Keratinocyte (primary cell): ENCODE results near the gene MGAT1. TPM values are rescaled to one million over a fixed set of nuclear protein-coding genes. Genes with fewer than 3 reads are reported as not detected.

Source experiments
- DNase-seq: peaks from one replicate; pipeline ENCODE4 v3.0.0-alpha.2; 2011; ENCODE audit warnings: low read depth, missing footprints, low spot score
- FAIRE-seq: peaks from 2 replicates; lab custom pipeline; 2011; peaks lifted over from hg19 to GRCh38; lab: Jason Lieb, UNC
- H2AFZ ChIP-seq: 2 replicates; pipeline ENCODE4 v1.6.0; 2012; ENCODE audit warnings: low read length, control low read depth, inconsistent platforms; ENCODE audit not compliant: control insufficient read depth
- H3K27ac ChIP-seq: 2 replicates; pipeline ENCODE4 v1.5.1; 2011; ENCODE audit warnings: low read length; ENCODE audit not compliant: control insufficient read depth, insufficient read depth
- H3K27me3 ChIP-seq: 3 replicates; pipeline ENCODE4 v1.6.0; 2011; ENCODE audit warnings: low read length; ENCODE audit not compliant: control insufficient read depth, insufficient read depth; ENCODE audit errors: extremely low read depth
- H3K36me3 ChIP-seq, 2 experiments: 2 replicates in 1 of 2; 3 replicates in 1 of 2; pipeline ENCODE4 v1.5.1; 2011; ENCODE audit warnings: low read length in 2 of 2, mild to moderate bottlenecking in 1 of 2; ENCODE audit not compliant: control insufficient read depth in 2 of 2, insufficient read depth in 2 of 2; ENCODE audit errors: extremely low read depth in 1 of 2
- H3K4me1 ChIP-seq: 3 replicates; pipeline ENCODE4 v1.5.1; 2011; ENCODE audit warnings: low read length; ENCODE audit not compliant: control insufficient read depth, insufficient read depth; ENCODE audit errors: extremely low read depth
- H3K4me2 ChIP-seq: 3 replicates; pipeline ENCODE4 v1.6.0; 2011; ENCODE audit warnings: low read depth, low read length; ENCODE audit not compliant: control insufficient read depth, insufficient read depth; ENCODE audit errors: extremely low read depth
- H3K4me3 ChIP-seq, 3 experiments: fragments of 200-600 bp in 1 of 3; sonication (generic) in 1 of 3; 2 replicates in 2 of 3; 3 replicates in 1 of 3; pipeline ENCODE4 v1.5.1; 2011 to 2016; ENCODE audit warnings: low read length in 3 of 3, mild to moderate bottlenecking in 3 of 3, control low read depth in 2 of 3, inconsistent platforms in 1 of 3, low read depth in 1 of 3, mixed read lengths in 1 of 3, mixed run types in 1 of 3, moderate library complexity in 1 of 3; ENCODE audit not compliant: control insufficient read depth in 2 of 3, insufficient read depth in 2 of 3; ENCODE audit errors: extremely low read depth in 1 of 3
- H3K79me2 ChIP-seq: 2 replicates; pipeline ENCODE4 v1.6.0; 2012; ENCODE audit warnings: low read length; ENCODE audit not compliant: control insufficient read depth, insufficient read depth
- H3K9ac ChIP-seq: 3 replicates; pipeline ENCODE4 v1.6.0; 2011; ENCODE audit warnings: low read length; ENCODE audit not compliant: control insufficient read depth, insufficient read depth; ENCODE audit errors: extremely low read depth
- H3K9me1 ChIP-seq: 3 replicates; pipeline ENCODE4 v1.6.0; 2011; ENCODE audit warnings: low read length; ENCODE audit not compliant: control insufficient read depth, insufficient read depth; ENCODE audit errors: extremely low read depth
- H3K9me3 ChIP-seq: 2 replicates; pipeline ENCODE4 v1.5.1; 2012; ENCODE audit warnings: low read depth, low read length; ENCODE audit not compliant: control insufficient read depth
- H4K20me1 ChIP-seq: 3 replicates; pipeline ENCODE4 v1.6.0; 2011; ENCODE audit warnings: low read length; ENCODE audit not compliant: control insufficient read depth, insufficient read depth; ENCODE audit errors: extremely low read depth
- EZH2 ChIP-seq: IDR thresholded peaks from one replicate; pipeline ENCODE4 v1.6.1; 2012; ENCODE audit warnings: inconsistent platforms, mild to moderate bottlenecking, low read length, moderate library complexity
- dilution Hi-C: fragments of 300-500 bp; cut with MboI; formaldehyde crosslinking; loops from one replicate; pipeline ENCODE4 v1.7.0; 2020; ENCODE audit warnings: low sequenced_read_pairs; ENCODE audit not compliant: extremely low pct_ligation_motif_present
- polyA plus RNA-seq, 5 experiments: library from polyadenylated mRNA; depleted of rRNA in 3 of 5; stranded (reverse) in 3 of 5; stranded (forward) in 1 of 5; unstranded in 1 of 5; fragments of >200 nt; gene quantifications; 1 replicate in 1 of 5; 2 replicates in 3 of 5; 3 replicates in 1 of 5; pipeline versions ENCODE4 v1.2.1 to v1.2.3, GENCODE V29; 2011 to 2012; ENCODE audit warnings: missing spikeins in 2 of 5, low read depth in 1 of 5, low replicate concordance in 1 of 5
- TF ChIP-seq, protein P1 (sequence below), 3 experiments: IDR thresholded peaks in 1 of 3; conservative IDR thresholded peaks in 1 of 3; optimal IDR thresholded peaks in 1 of 3; 2 replicates in 2 of 3; 3 replicates in 1 of 3; pipeline versions ENCODE3 to v1.5.1; 2011; ENCODE audit warnings: low read length in 3 of 3, mild to moderate bottlenecking in 3 of 3, moderate library complexity in 2 of 3, control low read depth in 1 of 3, inconsistent platforms in 1 of 3; ENCODE audit not compliant: insufficient read depth in 2 of 3; ENCODE audit errors: extremely low read depth in 1 of 3

Gene MGAT1
- polyA plus RNA-seq, 1 donor (not counting 4 experiments of a cell fraction or from before 2014, with no cell fraction given), result 80.3 TPM

DNA sequence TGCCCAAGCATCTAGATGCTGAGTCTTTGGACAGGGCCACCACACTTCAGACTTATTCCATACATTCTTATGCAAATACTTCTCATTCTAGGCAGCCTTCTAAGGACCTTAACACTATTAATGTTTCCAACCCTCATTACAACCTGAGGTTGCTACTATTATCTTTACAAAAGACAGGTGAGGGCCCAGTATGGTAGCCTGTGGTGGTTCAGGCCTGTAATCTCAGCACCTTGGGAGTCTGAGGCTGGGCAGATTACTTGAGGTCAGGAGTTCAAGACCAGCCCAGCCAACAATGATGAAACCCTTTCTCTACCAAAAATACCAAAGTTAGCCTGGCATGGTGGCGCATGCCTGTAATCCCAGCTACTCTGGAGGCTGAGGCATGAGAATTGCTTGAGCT is 42.3 kb upstream of the MGAT1 start:
- no peak overlapping the region for H3K27ac ChIP-seq
- no peaks in the 10 kb centered on the region for H3K79me2 ChIP-seq
- no peak overlapping the region for H2AFZ ChIP-seq
- no peaks in the 10 kb centered on the region for H3K27me3 ChIP-seq
- DNase-seq, result no peak
- no peak overlapping the region for H3K9ac ChIP-seq
- TF ChIP-seq, protein P1, sequence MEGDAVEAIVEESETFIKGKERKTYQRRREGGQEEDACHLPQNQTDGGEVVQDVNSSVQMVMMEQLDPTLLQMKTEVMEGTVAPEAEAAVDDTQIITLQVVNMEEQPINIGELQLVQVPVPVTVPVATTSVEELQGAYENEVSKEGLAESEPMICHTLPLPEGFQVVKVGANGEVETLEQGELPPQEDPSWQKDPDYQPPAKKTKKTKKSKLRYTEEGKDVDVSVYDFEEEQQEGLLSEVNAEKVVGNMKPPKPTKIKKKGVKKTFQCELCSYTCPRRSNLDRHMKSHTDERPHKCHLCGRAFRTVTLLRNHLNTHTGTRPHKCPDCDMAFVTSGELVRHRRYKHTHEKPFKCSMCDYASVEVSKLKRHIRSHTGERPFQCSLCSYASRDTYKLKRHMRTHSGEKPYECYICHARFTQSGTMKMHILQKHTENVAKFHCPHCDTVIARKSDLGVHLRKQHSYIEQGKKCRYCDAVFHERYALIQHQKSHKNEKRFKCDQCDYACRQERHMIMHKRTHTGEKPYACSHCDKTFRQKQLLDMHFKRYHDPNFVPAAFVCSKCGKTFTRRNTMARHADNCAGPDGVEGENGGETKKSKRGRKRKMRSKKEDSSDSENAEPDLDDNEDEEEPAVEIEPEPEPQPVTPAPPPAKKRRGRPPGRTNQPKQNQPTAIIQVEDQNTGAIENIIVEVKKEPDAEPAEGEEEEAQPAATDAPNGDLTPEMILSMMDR (optimal IDR thresholded peaks at IDR 0.05 in 1 of 3, IDR thresholded peaks at IDR 0.05 in 1 of 3, conservative IDR thresholded peaks at IDR 0.05 in 1 of 3; ENCODE audit: extremely low read depth in 1 of 3, insufficient read depth in 2 of 3, low read length in 3 of 3), result no peak
- TF ChIP-seq EZH2, result no peak
- H3K36me3 ChIP-seq, result peaks cover 4 to 7% of the 10 kb centered on the region in 2 experiments
- no peaks in the 10 kb centered on the region for H3K9me3 ChIP-seq
- no peak overlapping the region for H3K4me2 ChIP-seq
- FAIRE-seq, result no peak
- no peaks in the 10 kb centered on the region for H3K4me1 ChIP-seq
- H4K20me1 ChIP-seq, result no peaks in the 10 kb centered on the region
- H3K4me3 ChIP-seq, result no peak overlapping the region
- no peaks in the 10 kb centered on the region for H3K9me1 ChIP-seq
- dilution Hi-C loops, result no loop called here

DNA sequence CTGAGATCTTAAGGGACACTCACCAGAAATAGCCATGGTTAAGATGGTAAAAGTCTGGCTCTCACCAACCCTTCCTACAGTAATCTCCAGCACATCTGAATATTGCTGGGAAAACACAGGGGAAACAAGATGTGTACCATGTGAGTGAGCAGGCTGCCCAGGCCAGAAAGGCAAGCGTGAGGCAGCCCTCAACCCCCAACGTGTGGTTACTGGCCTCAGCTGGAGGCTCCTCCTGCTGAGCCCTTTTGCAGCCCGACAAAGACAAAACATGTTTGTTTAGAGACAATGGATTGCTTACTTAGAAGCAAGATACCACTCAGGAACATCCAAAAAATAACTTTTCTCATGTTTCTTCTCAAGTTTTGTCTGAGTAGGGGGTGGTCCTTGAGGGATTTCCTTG is 41.8 kb upstream of the MGAT1 start:
- Histone ChIP-seq H3K4me1 (no peaks in the 10 kb centered on the region), H3K27me3 (no peaks in the 10 kb centered on the region), H2AFZ (no peak overlapping the region), H3K27ac (no peak overlapping the region), H3K4me2 (no peak overlapping the region), H3K9me3 (no peaks in the 10 kb centered on the region), H3K79me2 (no peaks in the 10 kb centered on the region), H3K9me1 (no peaks in the 10 kb centered on the region), H3K4me3 (no peak overlapping the region), H3K9ac (no peak overlapping the region), H4K20me1 (no peaks in the 10 kb centered on the region), H3K36me3 (peaks cover 2 to 4% of the 10 kb centered on the region in 2 experiments)
- dilution Hi-C loops, result no loop called here
- DNase-seq, result no peak
- TF ChIP-seq, protein P1 (optimal IDR thresholded peaks at IDR 0.05 in 1 of 3, IDR thresholded peaks at IDR 0.05 in 1 of 3, conservative IDR thresholded peaks at IDR 0.05 in 1 of 3; ENCODE audit: extremely low read depth in 1 of 3, insufficient read depth in 2 of 3, low read length in 3 of 3), result no peak
- TF ChIP-seq EZH2, result no peak
- no peak for FAIRE-seq
